ENCODE measurements around the gene NUDCD2. TPM values are rescaled to one million over a fixed set of nuclear protein-coding genes. Genes with fewer than 3 reads are reported as not detected.
"Not testable (repeated sequence)": the region's sequence is repeated elsewhere in the genome, so short reads cannot be mapped to it uniquely, and the experiment has no call there.

The NUDCD2 gene
- total RNA-seq, 1 donor from 2014 or later, result 4.6 TPM

DNA sequence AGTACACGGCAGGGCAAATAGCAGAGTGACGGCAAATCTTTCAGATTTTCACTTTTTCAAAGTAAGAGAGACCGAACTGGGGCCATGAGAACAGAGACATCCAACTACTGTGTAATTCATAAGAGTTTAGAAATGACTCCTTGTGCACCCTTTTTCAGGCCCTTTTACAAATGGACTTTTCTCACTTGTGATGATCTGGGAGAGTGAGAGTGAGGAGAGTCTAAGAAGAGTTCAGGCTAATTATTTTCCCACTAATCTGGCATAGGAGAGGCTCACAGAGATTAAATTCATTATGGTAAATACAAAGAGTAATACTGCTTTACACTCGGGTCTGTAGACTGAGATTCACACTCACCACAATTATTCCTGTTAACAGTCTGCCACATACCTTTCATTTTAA lies 23.4 kb downstream of the NUDCD2 start:
- no peak for DNase-seq (ENCODE audit: low read depth)
- peak overlapping the region; percentile 93 for H3K4me3 ChIP-seq (ENCODE audit: low read depth, low read length)
- TF ChIP-seq, protein P1, sequence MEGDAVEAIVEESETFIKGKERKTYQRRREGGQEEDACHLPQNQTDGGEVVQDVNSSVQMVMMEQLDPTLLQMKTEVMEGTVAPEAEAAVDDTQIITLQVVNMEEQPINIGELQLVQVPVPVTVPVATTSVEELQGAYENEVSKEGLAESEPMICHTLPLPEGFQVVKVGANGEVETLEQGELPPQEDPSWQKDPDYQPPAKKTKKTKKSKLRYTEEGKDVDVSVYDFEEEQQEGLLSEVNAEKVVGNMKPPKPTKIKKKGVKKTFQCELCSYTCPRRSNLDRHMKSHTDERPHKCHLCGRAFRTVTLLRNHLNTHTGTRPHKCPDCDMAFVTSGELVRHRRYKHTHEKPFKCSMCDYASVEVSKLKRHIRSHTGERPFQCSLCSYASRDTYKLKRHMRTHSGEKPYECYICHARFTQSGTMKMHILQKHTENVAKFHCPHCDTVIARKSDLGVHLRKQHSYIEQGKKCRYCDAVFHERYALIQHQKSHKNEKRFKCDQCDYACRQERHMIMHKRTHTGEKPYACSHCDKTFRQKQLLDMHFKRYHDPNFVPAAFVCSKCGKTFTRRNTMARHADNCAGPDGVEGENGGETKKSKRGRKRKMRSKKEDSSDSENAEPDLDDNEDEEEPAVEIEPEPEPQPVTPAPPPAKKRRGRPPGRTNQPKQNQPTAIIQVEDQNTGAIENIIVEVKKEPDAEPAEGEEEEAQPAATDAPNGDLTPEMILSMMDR (conservative IDR thresholded peaks at IDR 0.05; ENCODE audit: low read depth, low read length), result no peak

DNA sequence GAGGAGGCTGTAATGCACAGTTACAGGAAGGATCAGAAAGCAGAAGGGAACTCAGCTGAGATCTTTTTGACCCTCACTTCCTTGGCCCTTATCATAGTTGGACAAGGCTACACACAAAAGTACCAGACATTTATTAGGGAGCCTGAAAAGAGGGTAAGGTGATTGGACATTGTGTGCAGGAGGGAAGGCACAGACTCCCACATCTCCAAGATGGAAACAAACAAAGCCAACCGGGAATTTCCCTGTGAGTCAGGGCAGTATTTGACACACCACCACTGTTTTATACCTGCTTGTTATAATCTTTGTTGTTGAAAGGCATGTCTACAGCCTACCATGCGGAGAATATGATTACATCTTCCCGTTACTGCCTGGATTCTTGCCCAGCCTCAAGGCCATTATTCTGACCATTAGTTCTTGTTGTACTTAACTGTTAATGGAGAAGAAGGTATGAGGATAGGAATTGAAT lies 25.5 kb downstream of the NUDCD2 start:
- DNase-seq (ENCODE audit: low read depth), result peak; percentile 72
- H3K4me3 ChIP-seq (ENCODE audit: low read depth, low read length), result no peak overlapping the region
- TF ChIP-seq, protein P1 (conservative IDR thresholded peaks at IDR 0.05; ENCODE audit: low read depth, low read length), result no peak

DNA sequence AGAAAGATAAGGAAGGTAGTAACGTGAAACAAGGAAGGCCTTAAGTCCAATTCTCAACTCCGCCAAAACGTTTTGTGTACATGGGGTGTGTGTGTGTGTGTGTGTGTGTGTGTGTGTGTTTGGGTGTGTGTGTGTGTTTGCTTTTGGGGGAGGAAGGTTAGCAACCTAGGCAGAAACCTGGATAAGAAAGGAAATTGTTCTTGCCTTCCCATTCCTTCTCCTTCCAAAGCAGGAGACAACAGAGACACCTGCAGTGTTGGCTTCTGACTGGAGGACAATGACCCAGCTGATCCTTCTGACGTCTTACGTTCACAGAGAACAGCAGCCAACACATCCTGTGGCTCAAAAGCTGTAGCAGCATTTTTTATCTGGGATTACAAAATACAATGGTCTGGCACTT lies 26.6 kb downstream of the NUDCD2 start:
- no peak overlapping the region for H3K4me3 ChIP-seq (ENCODE audit: low read depth, low read length)
- TF ChIP-seq, protein P1 (conservative IDR thresholded peaks at IDR 0.05; ENCODE audit: low read depth, low read length), result no peak
- no peak for DNase-seq (ENCODE audit: low read depth)

DNA sequence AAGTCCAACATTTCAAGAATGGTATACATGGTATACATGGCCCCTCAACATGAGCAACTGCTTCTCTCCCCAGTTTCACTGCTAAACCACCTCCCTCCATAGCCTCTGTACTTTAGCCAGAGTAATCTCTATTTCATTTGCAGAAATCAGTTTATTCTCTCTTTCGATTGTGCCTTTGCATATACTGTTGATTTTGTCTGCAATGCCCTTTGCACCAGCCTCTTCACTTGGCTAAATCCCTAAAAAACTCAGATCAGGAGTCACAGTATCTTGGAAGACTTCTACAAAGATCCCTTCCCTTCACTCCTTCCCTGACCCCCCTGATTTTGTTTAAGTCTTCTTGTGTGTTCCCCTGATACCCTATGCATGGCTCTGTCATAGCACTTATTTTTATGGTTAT lies 27.4 kb downstream of the NUDCD2 start:
- DNase-seq (ENCODE audit: low read depth), result no peak
- TF ChIP-seq, protein P1 (conservative IDR thresholded peaks at IDR 0.05; ENCODE audit: low read depth, low read length), result no peak
- H3K4me3 ChIP-seq (ENCODE audit: low read depth, low read length), result no peak overlapping the region

DNA sequence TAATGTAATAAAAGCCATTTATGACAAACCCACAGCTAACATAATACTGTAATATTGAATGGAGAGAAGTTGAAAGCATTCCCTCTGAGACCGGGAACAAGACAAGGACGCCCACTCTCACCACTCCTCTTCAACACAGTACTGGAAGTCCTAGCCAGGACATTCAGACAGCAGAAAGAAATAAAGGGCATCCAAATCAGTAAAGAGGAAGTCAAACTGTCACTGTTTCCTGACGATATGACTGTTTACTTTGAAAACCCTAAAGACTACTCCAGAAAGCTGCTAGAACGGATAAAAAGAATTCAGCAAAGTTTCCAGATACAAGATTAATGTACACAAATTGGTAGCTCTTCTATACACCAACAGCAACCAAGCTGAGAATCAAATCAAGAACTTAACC lies 33.8 kb downstream of the NUDCD2 start:
- H3K4me3 ChIP-seq (ENCODE audit: low read depth, low read length); DNase-seq (ENCODE audit: low read depth): not testable (repeated sequence)

DNA sequence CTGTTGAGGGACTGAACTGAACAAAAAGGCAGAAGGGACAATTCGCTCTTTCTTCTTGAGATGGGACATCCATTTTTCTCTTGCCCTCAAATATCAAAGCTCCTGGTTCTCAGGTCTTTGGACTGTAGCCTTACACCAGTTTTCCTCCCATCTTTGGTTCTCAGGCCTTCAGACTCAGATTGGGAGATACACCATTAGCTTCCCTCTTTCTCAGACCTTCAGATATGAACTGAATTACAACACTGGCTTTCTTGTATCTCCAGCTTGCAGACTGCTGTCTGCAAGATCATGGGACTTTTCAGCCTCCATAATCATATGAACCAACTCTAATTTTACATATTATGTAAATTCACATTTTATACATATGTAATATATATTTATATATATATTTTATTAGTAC lies 35.1 kb downstream of the NUDCD2 start:
- DNase-seq (ENCODE audit: low read depth), result no peak
- TF ChIP-seq, protein P1 (conservative IDR thresholded peaks at IDR 0.05; ENCODE audit: low read depth, low read length), result no peak
- H3K4me3 ChIP-seq (ENCODE audit: low read depth, low read length), result no peak overlapping the region

DNA sequence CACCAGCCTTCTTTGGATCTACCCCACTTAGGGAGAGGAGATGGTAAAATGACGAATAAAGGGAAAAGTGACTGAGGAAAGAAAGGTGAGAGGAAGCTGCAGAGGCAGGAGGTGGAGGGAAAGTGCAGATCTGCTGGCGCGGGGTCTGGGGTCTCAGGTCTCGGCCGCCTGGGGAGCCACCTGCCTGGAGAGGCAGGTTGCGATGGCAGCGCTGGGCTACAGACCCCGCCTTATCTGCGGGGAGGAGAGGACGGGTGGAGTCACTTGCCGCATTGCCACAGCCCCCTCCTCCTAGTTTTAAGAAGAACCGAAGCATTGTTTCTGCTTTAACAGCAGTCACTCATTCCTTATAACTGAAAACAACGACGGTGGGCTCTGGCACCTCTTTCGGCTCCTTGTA lies 44.2 kb downstream of the NUDCD2 start:
- H3K4me3 ChIP-seq (ENCODE audit: low read depth, low read length); DNase-seq (ENCODE audit: low read depth): not testable (repeated sequence)

DNA sequence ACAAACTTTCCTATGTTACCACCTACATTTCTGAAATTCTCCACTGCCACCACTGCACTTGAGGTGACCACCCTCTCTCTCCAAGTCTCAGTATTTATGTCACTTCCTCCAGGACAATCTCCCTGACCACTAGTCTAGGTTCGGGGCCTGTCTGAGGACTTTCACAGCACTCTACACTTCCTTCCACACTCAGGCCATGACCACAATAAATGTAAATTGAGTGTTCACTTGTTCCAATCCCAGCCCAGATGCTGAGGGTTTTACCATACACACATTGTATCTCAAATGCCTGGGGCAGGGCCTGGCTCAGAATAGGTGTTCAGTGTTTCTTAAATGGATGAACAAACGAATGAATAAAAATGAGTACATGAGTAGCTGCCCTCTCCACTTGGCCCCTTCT lies 49.4 kb downstream of the NUDCD2 start:
- TF ChIP-seq, protein P1 (conservative IDR thresholded peaks at IDR 0.05; ENCODE audit: low read depth, low read length), result no peak
- no peak for DNase-seq (ENCODE audit: low read depth)
- no peak overlapping the region for H3K4me3 ChIP-seq (ENCODE audit: low read depth, low read length)
